Lung (tissue), 12 donors: ENCODE measurements around the gene JOSD2. TPM values are rescaled to one million over a fixed set of nuclear protein-coding genes. Genes with fewer than 3 reads are reported as not detected.
A peak's percentile ranks its signal among the peaks of the same experiment; 100 is the strongest.

Experiments used
- ATAC-seq: fragments of 200-7000 bp; cut with Tn5 transposase; one replicate; pipeline ENCODE4 v1.9.1; 2020; ENCODE audit warnings: moderate number of reproducible peaks; ENCODE audit not compliant: insufficient read depth, low FRiP score
- DNase-seq, 3 donors: peaks; one replicate each; pipeline ENCODE4 v3.0.0-alpha.2; 2013 to 2017
- H3K27ac ChIP-seq, 2 donors: one replicate each; pipeline ENCODE4 v1.5.1; 2013; ENCODE audit warnings: mild to moderate bottlenecking in 2 of 2, moderate library complexity in 2 of 2, control low read depth in 1 of 2, inconsistent platforms in 1 of 2, low read depth in 1 of 2, low read length in 1 of 2
- H3K27me3 ChIP-seq, 3 donors: one replicate each; pipeline ENCODE4 v1.5.1; 2013; ENCODE audit warnings: low read length in 2 of 3; ENCODE audit not compliant: control insufficient read depth in 3 of 3, insufficient read depth in 3 of 3
- H3K36me3 ChIP-seq, 4 donors: one replicate each; pipeline ENCODE4 v1.5.1; 2013; ENCODE audit warnings: low read length in 4 of 4, mild to moderate bottlenecking in 1 of 4, moderate library complexity in 1 of 4; ENCODE audit not compliant: control insufficient read depth in 4 of 4, insufficient read depth in 4 of 4
- H3K4me1 ChIP-seq, 5 donors: one replicate each; pipeline ENCODE4 v1.5.1; 2013; ENCODE audit warnings: low read length in 5 of 5, mild to moderate bottlenecking in 2 of 5, moderate library complexity in 1 of 5; ENCODE audit not compliant: control insufficient read depth in 5 of 5, insufficient read depth in 5 of 5
- H3K4me3 ChIP-seq: one replicate; pipeline ENCODE4 v1.5.1; 2013; ENCODE audit warnings: mild to moderate bottlenecking, control low read depth, moderate library complexity
- H3K9ac ChIP-seq, 2 donors: one replicate each; pipeline ENCODE4 v1.5.1; 2013; ENCODE audit warnings: low read length in 2 of 2, control low read depth in 1 of 2; ENCODE audit not compliant: insufficient read depth in 1 of 2
- H3K9me3 ChIP-seq, 4 donors: one replicate each; pipeline ENCODE4 v1.5.1; 2013; ENCODE audit warnings: low read length in 3 of 4, mild to moderate bottlenecking in 1 of 4, moderate library complexity in 1 of 4; ENCODE audit not compliant: control insufficient read depth in 4 of 4, insufficient read depth in 3 of 4
- CTCF ChIP-seq: IDR thresholded peaks from 2 replicates; pipeline ENCODE4 v1.5.1; 2012; ENCODE audit warnings: mild to moderate bottlenecking; ENCODE audit errors: control extremely low read depth, extremely low read depth
- WGBS, 2 donors: extraction: QIAGEN DNeasy Blood & Tissue Kit; methylation state at CpG; one replicate each; pipeline ENCODE4 v1.1.7; 2013; 5-methylcytosine and 5-hydroxymethylcytosine counted together
- polyA plus RNA-seq, 2 donors: library from polyadenylated mRNA; stranded (reverse); fragments of 200-250 nt; gene quantifications; one replicate each; pipeline ENCODE4 v1.2.1, GENCODE V29; 2013
- total RNA-seq, 2 donors: library from RNA; depleted of rRNA in 1 of 2; stranded (reverse); fragments of >200 nt in 1 of 2; gene quantifications; one replicate each; pipeline ENCODE4 v1.2.1, GENCODE V29; 2014 to 2021
- donor health status: control.
- donor health status: control.
- donor health status: Bipolar disorder and iron deficiency.
- donor health status: healthy.
- donor health status: DM: yes; HTN: yes; CAD: no.

The JOSD2 gene
- total and polyA plus RNA-seq, 4 donors = 9.8 to 76.8 (median 63.5) TPM

GRCh38 chr19:50464348-50464747, 46.6 kb downstream of the JOSD2 start:
- no peaks in the 10 kb centered on the region for H3K4me1 ChIP-seq
- TF ChIP-seq CTCF = no peak
- no peak overlapping the region for H3K9ac ChIP-seq
- DNase-seq (no peak), ATAC-seq (no peak)
- no peaks in the 10 kb centered on the region for H3K36me3 ChIP-seq
- WGBS, 2 donors = 74 to 82% methylated on average over 18 to 19 of the region's 19 CpGs
- no peaks in the 10 kb centered on the region for H3K27me3 ChIP-seq
- no peaks in the 10 kb centered on the region for H3K9me3 ChIP-seq
- no peak overlapping the region for H3K27ac ChIP-seq
- no peak overlapping the region for H3K4me3 ChIP-seq

GRCh38 chr19:50462970-50463369, 48.0 kb downstream of the JOSD2 start:
- Histone ChIP-seq H3K27me3 (peaks cover 0 to 10% (median 0%) of the 10 kb centered on the region in 3 donors), H3K9ac (no peak overlapping the region), H3K4me3 (no peak overlapping the region), H3K27ac (no peak overlapping the region), H3K36me3 (no peaks in the 10 kb centered on the region), H3K9me3 (no peaks in the 10 kb centered on the region), H3K4me1 (peaks cover 0 to 3% (median 0%) of the 10 kb centered on the region in 5 donors)
- no peak for ATAC-seq
- TF ChIP-seq CTCF = no peak
- WGBS, 2 donors = 73 to 80% methylated on average over 7 of the region's 7 CpGs
- DNase-seq = no peak

GRCh38 chr19:50461066-50461875, 49.7 kb downstream of the JOSD2 start:
- H3K27ac ChIP-seq = no peak overlapping the region
- no peaks in the 10 kb centered on the region for H3K36me3 ChIP-seq
- H3K9ac ChIP-seq = no peak overlapping the region
- no peaks in the 10 kb centered on the region for H3K9me3 ChIP-seq
- 33 to 37% methylated on average over 28 of the region's 28 CpGs for WGBS, 2 donors
- H3K4me3 ChIP-seq = no peak overlapping the region
- peak; percentile 81 for TF ChIP-seq CTCF
- peaks cover 0 to 17% (median 0%) of the 10 kb centered on the region in 3 donors for H3K27me3 ChIP-seq
- peaks cover 0 to 3% (median 0%) of the 10 kb centered on the region in 5 donors for H3K4me1 ChIP-seq
- ATAC-seq (peak; percentile 79), DNase-seq (peak; percentile 66 to 72 (median 67))
